Testis (tissue), 3 donors: ENCODE results near the gene THY1. TPM values are rescaled to one million over a fixed set of nuclear protein-coding genes. Genes with fewer than 3 reads are reported as not detected.

ENCODE experiments used
- DNase-seq: peaks from one replicate; pipeline ENCODE4 v3.0.0-alpha.2; 2019
- H3K27ac ChIP-seq, 2 donors: fragments of 200-600 bp; sonication (generic); one replicate each; pipeline ENCODE4 v1.5.1; 2019
- H3K27me3 ChIP-seq: fragments of 200-600 bp; sonication (generic); one replicate; pipeline ENCODE4 v1.5.1; 2019
- H3K36me3 ChIP-seq: fragments of 200-600 bp; sonication (generic); one replicate; pipeline ENCODE4 v1.5.1; 2017; ENCODE audit warnings: low read depth; ENCODE audit errors: missing control alignments
- H3K4me1 ChIP-seq: fragments of 200-600 bp; sonication (generic); one replicate; pipeline ENCODE4 v1.5.1; 2019
- H3K4me3 ChIP-seq, 2 donors: fragments of 200-600 bp; sonication (generic); one replicate each; pipeline ENCODE4 v1.5.1; 2017 to 2019
- H3K9me3 ChIP-seq: fragments of 200-600 bp; sonication (generic); one replicate; pipeline ENCODE4 v1.5.1; 2017
- POLR2A ChIP-seq: fragments of 450-650 bp; IDR thresholded peaks from one replicate; pipeline ENCODE4 v1.6.1; 2017; ENCODE audit warnings: antibody characterized with exemption, mild to moderate bottlenecking, moderate library complexity
- WGBS, 2 donors: methylation state at CpG; one replicate each; pipeline ENCODE4 v1.1.5; 2018; 5-methylcytosine and 5-hydroxymethylcytosine counted together
- intact Hi-C: fragments of 100-400 bp; cut with DNase I; formaldehyde crosslinking; loops from one replicate; pipeline ENCODE4 v1.15.1; 2023; ENCODE audit warnings: low total_unique reads
- polyA plus RNA-seq: library from polyadenylated mRNA; stranded (reverse); fragments of 350-450 nt; fragmentation: Illumina TruSeq; extraction: RNeasy Lipid Tissue Mini Kit (QIAGEN cat#74804); gene quantifications from one replicate; pipeline ENCODE4 v1.2.3, GENCODE V29; 2014; ENCODE audit warnings: low read depth, low replicate concordance; ENCODE audit not compliant: insufficient read depth
- small RNA-seq, 2 donors: library from RNA; depleted of rRNA; stranded (forward); fragments of <200 nt; gene quantifications; one replicate each; pipeline ENCODE3, GENCODE V24; 2016
- total RNA-seq, 2 donors: library from RNA; depleted of rRNA; stranded (reverse); fragments of >200 nt; gene quantifications; one replicate each; pipeline ENCODE4 v1.2.3, GENCODE V29; 2016

Gene THY1
- total and polyA plus RNA-seq, 3 donors from 2014 or later: 5.9 to 132 (median 30.0) TPM

DNA sequence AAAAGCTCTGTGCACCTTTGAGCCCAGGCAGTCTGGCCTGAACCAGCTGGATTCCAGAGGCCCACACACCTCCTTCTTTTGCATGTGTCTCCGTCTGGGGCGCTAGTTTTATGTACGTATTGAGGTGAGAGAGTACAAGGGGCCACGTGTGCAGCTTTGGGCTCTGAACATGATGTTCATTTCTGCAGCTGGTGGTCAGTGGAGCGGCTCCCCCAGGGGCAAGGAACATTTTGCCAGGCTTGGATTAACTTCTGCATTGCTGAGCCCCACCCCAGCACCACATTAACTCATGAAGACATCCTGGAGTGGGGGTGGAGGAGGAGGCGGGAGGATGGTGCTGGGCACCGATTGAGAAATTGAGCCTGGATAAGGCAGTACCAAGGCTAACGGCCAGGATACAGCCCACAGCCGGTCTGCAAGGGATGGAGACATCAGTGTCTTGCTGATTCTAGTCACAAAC, 55.3 kb downstream of the THY1 start:
- Histone ChIP-seq H3K4me3 (no peak overlapping the region), H3K4me1 (peaks cover 71% of the 10 kb centered on the region), H3K36me3 (no peaks in the 10 kb centered on the region), H3K27me3 (no peaks in the 10 kb centered on the region), H3K27ac (peak overlapping the region; percentile 17 to 33), H3K9me3 (no peaks in the 10 kb centered on the region)
- no peak for DNase-seq
- intact Hi-C loops: no loop called here
- TF ChIP-seq POLR2A: no peak
- 54 to 83% methylated on average over 8 to 9 of the region's 9 CpGs for WGBS, 2 donors

Small RNA genes within 50 kb of the gene (small RNA-seq; reads per million reads assigned to genes)
- 0 reads per million in 2 donors for gene AP003396.4

Other genes starting within 250 kb of the THY1 start
- under 1 TPM in 1 of 2 donors, not detected in 1; 0.94 TPM for gene NHERF4, start 237.7 kb downstream of the THY1 start, total RNA-seq
- 1.0 TPM for gene NHERF4, start 237.7 kb downstream of the THY1 start, polyA plus RNA-seq
- gene CBL, start 216.8 kb downstream of the THY1 start, total RNA-seq: 10 to 100 TPM; 59.3 to 65.7 TPM
- 58.5 TPM for gene CBL, start 216.8 kb downstream of the THY1 start, polyA plus RNA-seq
- gene MCAM, start 106.0 kb downstream of the THY1 start, total RNA-seq: 10 to 100 TPM; 39.1 to 45.1 TPM
- gene MCAM, start 106.0 kb downstream of the THY1 start, polyA plus RNA-seq: 43.1 TPM
- 10 to 100 TPM; 28.2 to 31.0 TPM for gene RNF26, start 88.6 kb downstream of the THY1 start, total RNA-seq
- 37.1 TPM for gene RNF26, start 88.6 kb downstream of the THY1 start, polyA plus RNA-seq
- 1 to 10 TPM; 4.7 to 5.3 TPM for gene C1QTNF5, start 82.3 kb downstream of the THY1 start, total RNA-seq
- 12.6 TPM for gene C1QTNF5, start 82.3 kb downstream of the THY1 start, polyA plus RNA-seq
- gene MFRP, start 76.5 kb downstream of the THY1 start, total RNA-seq: not detected
- not detected for gene MFRP, start 76.5 kb downstream of the THY1 start, polyA plus RNA-seq
- 100 to 1,000 TPM in 1 of 2 donors, 10 to 100 TPM in 1; 41.2 to 100 TPM for gene USP2, start 41.5 kb downstream of the THY1 start, total RNA-seq
- gene USP2, start 41.5 kb downstream of the THY1 start, polyA plus RNA-seq: 168 TPM